ENCODE data around the gene TOGARAM1. TPM values are rescaled to one million over a fixed set of nuclear protein-coding genes. Genes with fewer than 3 reads are reported as not detected.

TOGARAM1 gene
- polyA plus RNA-seq, 1 experiment, result 13.2 TPM

GRCh38 chr14:44990533-44990932 lies 28.5 kb downstream of the TOGARAM1 start:
- ChIA-PET CTCF (no interaction called here), POLR2A (no interaction called here)
- H3K9me3 ChIP-seq (ENCODE audit: control insufficient read depth, insufficient read depth, low read length), result no peaks in the 10 kb centered on the region
- TF ChIP-seq CTCF (IDR thresholded peaks at IDR 0.05; ENCODE audit: low read depth, low read length), result no peak
- no peak overlapping the region for H3K27ac ChIP-seq (ENCODE audit: low read depth, low read length)
- DNase-seq (ENCODE audit: low read depth, low spot score), result no peak
- no peak overlapping the region for H3K4me3 ChIP-seq (ENCODE audit: low read depth, low read length)
- H3K27me3 ChIP-seq (ENCODE audit: control insufficient read depth, insufficient read depth, low read length), result no peaks in the 10 kb centered on the region

GRCh38 chr14:44995196-44995595 lies 33.2 kb downstream of the TOGARAM1 start:
- no peak for TF ChIP-seq CTCF (IDR thresholded peaks at IDR 0.05; ENCODE audit: low read depth, low read length)
- DNase-seq (ENCODE audit: low read depth, low spot score), result no peak
- Histone ChIP-seq H3K4me3 (ENCODE audit: low read depth, low read length) (no peak overlapping the region), H3K9me3 (ENCODE audit: control insufficient read depth, insufficient read depth, low read length) (no peaks in the 10 kb centered on the region), H3K27me3 (ENCODE audit: control insufficient read depth, insufficient read depth, low read length) (no peaks in the 10 kb centered on the region), H3K27ac (ENCODE audit: low read depth, low read length) (no peak overlapping the region)
- ChIA-PET POLR2A (no interaction called here), CTCF (no interaction called here)

- Histone ChIP-seq H3K27ac (ENCODE audit: low read depth, low read length) (no peak overlapping the region), H3K9me3 (ENCODE audit: control insufficient read depth, insufficient read depth, low read length) (no peaks in the 10 kb centered on the region), H3K4me3 (ENCODE audit: low read depth, low read length) (no peak overlapping the region), H3K27me3 (ENCODE audit: control insufficient read depth, insufficient read depth, low read length) (no peaks in the 10 kb centered on the region)
- POLR2A ChIA-PET, result no interaction called here
- CTCF ChIA-PET, result no interaction called here
- no peak for DNase-seq (ENCODE audit: low read depth, low spot score)
- no peak for TF ChIP-seq CTCF (IDR thresholded peaks at IDR 0.05; ENCODE audit: low read depth, low read length)
Measured at GRCh38 chr14:44995770-44996294, 33.8 kb downstream of the TOGARAM1 start.

- ChIA-PET CTCF (interaction anchor here (1.0 kb wide), 1 partner anchor 265 kb away, joined by 4 read pairs; no protein-coding TSS in a partner anchor), POLR2A (no interaction called here)
- TF ChIP-seq CTCF (IDR thresholded peaks at IDR 0.05; ENCODE audit: low read depth, low read length), result no peak
Measured at GRCh38 chr14:45003924-45004323, 41.9 kb downstream of the TOGARAM1 start.

GRCh38 chr14:45015133-45015532 lies 53.1 kb downstream of the TOGARAM1 start:
- ChIA-PET CTCF (no interaction called here), POLR2A (no interaction called here)
- no peak for TF ChIP-seq CTCF (IDR thresholded peaks at IDR 0.05; ENCODE audit: low read depth, low read length)
- no peak for DNase-seq (ENCODE audit: low read depth, low spot score)
- Histone ChIP-seq H3K9me3 (ENCODE audit: control insufficient read depth, insufficient read depth, low read length) (no peaks in the 10 kb centered on the region), H3K27me3 (ENCODE audit: control insufficient read depth, insufficient read depth, low read length) (no peaks in the 10 kb centered on the region), H3K27ac (ENCODE audit: low read depth, low read length) (no peak overlapping the region), H3K4me3 (ENCODE audit: low read depth, low read length) (no peak overlapping the region)

More at GRCh38 chr14:45003924-45004323, 41.9 kb downstream of the TOGARAM1 start:
- Histone ChIP-seq H3K4me3 (ENCODE audit: low read depth, low read length) (no peak overlapping the region), H3K27ac (ENCODE audit: low read depth, low read length) (no peak overlapping the region), H3K27me3 (ENCODE audit: control insufficient read depth, insufficient read depth, low read length) (no peaks in the 10 kb centered on the region), H3K9me3 (ENCODE audit: control insufficient read depth, insufficient read depth, low read length) (no peaks in the 10 kb centered on the region)
- DNase-seq (ENCODE audit: low read depth, low spot score), result no peak

Measured in AG04450 (cell line).